ENCODE data around the gene SMPD1. TPM values are rescaled to one million over a fixed set of nuclear protein-coding genes. Genes with fewer than 3 reads are reported as not detected.

The SMPD1 gene
- total RNA-seq, 1 donor from 2014 or later, result 9.9 TPM

GRCh38 chr11:6360183-6360582, 30.1 kb upstream of the SMPD1 start:
- no peaks in the 10 kb centered on the region for H3K27me3 ChIP-seq (ENCODE audit: control insufficient read depth in 3 of 3, insufficient read depth in 3 of 3, low read length in 3 of 3)
- no peak overlapping the region for H3K4me3 ChIP-seq (ENCODE audit: low read length in 3 of 3)
- H3K36me3 ChIP-seq (ENCODE audit: control insufficient read depth in 3 of 3, insufficient read depth in 3 of 3, low read length in 3 of 3), result no peaks in the 10 kb centered on the region
- no peaks in the 10 kb centered on the region for H3K9me3 ChIP-seq (ENCODE audit: control insufficient read depth in 3 of 3, low read length in 3 of 3)
- H3K4me1 ChIP-seq (ENCODE audit: control insufficient read depth in 3 of 3, insufficient read depth in 3 of 3, low read length in 3 of 3), result peaks cover 11 to 25% (median 16%) of the 10 kb centered on the region in 3 donors
- no peak overlapping the region for H3K9ac ChIP-seq (ENCODE audit: low read depth in 1 of 3, low read length in 3 of 3)
- H3K27ac ChIP-seq (ENCODE audit: low read depth, low read length), result no peak overlapping the region

DNA sequence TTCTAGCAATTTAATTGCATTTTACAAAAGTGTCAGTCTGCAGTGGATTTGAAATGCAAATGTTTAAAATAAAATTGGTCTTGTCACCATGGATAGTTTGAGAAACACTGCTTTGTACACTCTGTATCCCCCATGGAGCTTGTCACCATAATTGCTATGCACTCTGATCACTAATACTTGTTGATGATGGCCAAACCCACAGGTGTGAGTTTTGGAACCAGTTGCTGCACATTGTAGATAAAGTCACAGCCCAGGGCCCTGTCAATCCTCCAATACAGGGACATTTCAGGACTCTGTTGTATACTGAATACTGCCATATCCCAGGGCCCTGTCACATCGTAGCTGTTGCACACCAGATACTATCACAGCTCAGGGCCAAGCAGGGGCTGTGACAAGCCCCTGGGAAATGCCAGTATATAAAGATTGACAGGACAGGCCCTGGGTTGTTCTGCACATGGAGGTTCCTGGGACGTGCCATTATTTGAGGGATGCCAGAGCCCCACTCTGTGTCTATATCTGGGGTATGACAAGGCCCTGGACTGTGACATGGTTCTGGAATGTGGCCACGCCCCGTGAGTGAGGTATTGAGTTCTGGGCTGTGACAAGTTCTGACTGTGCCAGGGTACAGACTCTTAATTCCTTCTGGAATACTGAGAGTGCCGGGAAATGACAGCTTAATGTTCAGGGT, 27.9 kb upstream of the SMPD1 start:
- no peaks in the 10 kb centered on the region for H3K9me3 ChIP-seq (ENCODE audit: control insufficient read depth in 3 of 3, low read length in 3 of 3)
- no peaks in the 10 kb centered on the region for H3K36me3 ChIP-seq (ENCODE audit: control insufficient read depth in 3 of 3, insufficient read depth in 3 of 3, low read length in 3 of 3)
- H3K4me3 ChIP-seq (ENCODE audit: low read length in 3 of 3), result peak overlapping the region in 1 of 3 donors; percentile 34
- H3K27ac ChIP-seq (ENCODE audit: low read depth, low read length), result peak overlapping the region; percentile 89
- peak overlapping the region; percentile 10 to 51 (median 32) for H3K9ac ChIP-seq (ENCODE audit: low read depth in 1 of 3, low read length in 3 of 3)
- H3K27me3 ChIP-seq (ENCODE audit: control insufficient read depth in 3 of 3, insufficient read depth in 3 of 3, low read length in 3 of 3), result no peaks in the 10 kb centered on the region
- peaks cover 11 to 21% (median 16%) of the 10 kb centered on the region in 3 donors for H3K4me1 ChIP-seq (ENCODE audit: control insufficient read depth in 3 of 3, insufficient read depth in 3 of 3, low read length in 3 of 3)

GRCh38 chr11:6362873-6363678, 27.2 kb upstream of the SMPD1 start:
- H3K4me1 ChIP-seq (ENCODE audit: control insufficient read depth in 3 of 3, insufficient read depth in 3 of 3, low read length in 3 of 3), result peaks cover 11 to 21% (median 16%) of the 10 kb centered on the region in 3 donors
- H3K27ac ChIP-seq (ENCODE audit: low read depth, low read length), result peak overlapping the region; percentile 89
- H3K9ac ChIP-seq (ENCODE audit: low read depth in 1 of 3, low read length in 3 of 3), result peak overlapping the region; percentile 32 to 54 (median 51)
- H3K36me3 ChIP-seq (ENCODE audit: control insufficient read depth in 3 of 3, insufficient read depth in 3 of 3, low read length in 3 of 3), result no peaks in the 10 kb centered on the region
- peak overlapping the region; percentile 34 to 45 (median 35) for H3K4me3 ChIP-seq (ENCODE audit: low read length in 3 of 3)
- no peaks in the 10 kb centered on the region for H3K9me3 ChIP-seq (ENCODE audit: control insufficient read depth in 3 of 3, low read length in 3 of 3)
- no peaks in the 10 kb centered on the region for H3K27me3 ChIP-seq (ENCODE audit: control insufficient read depth in 3 of 3, insufficient read depth in 3 of 3, low read length in 3 of 3)

DNA sequence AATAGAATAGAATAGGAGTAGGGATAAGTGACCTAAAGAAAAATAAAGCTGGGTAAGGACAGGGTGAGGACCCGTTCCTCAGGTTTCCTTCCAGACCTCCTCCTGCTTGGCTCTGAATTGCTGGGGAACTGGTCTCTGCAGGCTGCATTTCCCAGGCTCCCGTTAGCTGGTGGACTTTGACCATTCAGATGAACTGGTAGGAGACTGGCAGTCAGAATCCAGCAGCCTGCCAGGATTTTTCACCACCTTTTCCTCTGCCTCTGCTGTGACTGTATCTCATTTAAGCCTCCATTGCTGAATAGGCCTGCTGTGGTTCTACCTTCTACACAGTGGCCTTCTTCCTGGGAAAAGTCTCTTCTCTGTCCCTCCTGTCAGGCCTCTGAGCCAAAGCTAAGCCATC, 24.6 kb upstream of the SMPD1 start:
- Histone ChIP-seq H3K4me3 (ENCODE audit: low read length in 3 of 3) (no peak overlapping the region), H3K4me1 (ENCODE audit: control insufficient read depth in 3 of 3, insufficient read depth in 3 of 3, low read length in 3 of 3) (peaks cover 11 to 21% (median 16%) of the 10 kb centered on the region in 3 donors), H3K9me3 (ENCODE audit: control insufficient read depth in 3 of 3, low read length in 3 of 3) (no peaks in the 10 kb centered on the region), H3K36me3 (ENCODE audit: control insufficient read depth in 3 of 3, insufficient read depth in 3 of 3, low read length in 3 of 3) (no peaks in the 10 kb centered on the region), H3K27me3 (ENCODE audit: control insufficient read depth in 3 of 3, insufficient read depth in 3 of 3, low read length in 3 of 3) (no peaks in the 10 kb centered on the region), H3K27ac (ENCODE audit: low read depth, low read length) (no peak overlapping the region), H3K9ac (ENCODE audit: low read depth in 1 of 3, low read length in 3 of 3) (no peak overlapping the region)

DNA sequence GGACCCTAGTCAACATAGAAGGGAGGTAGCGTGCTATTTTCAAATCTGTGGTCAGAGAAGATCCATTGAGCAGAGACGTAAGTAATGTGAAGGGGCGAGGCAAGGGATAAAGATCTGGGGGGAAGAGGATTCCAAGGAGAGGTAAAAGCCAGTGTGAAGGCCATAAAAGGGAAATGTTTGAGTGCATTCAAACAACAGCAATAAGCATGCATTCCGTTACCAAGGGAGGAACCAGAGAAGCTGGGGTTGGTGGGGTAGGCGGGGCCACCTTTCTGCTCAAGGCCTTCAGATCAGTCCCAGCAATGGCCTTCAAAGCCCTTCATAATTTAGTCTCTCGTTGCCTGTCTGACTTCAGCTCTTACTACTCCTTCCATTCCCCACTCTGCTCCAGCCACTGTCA, 18.4 kb upstream of the SMPD1 start:
- no peak overlapping the region for H3K4me3 ChIP-seq (ENCODE audit: low read length in 3 of 3)
- no peak overlapping the region for H3K27ac ChIP-seq (ENCODE audit: low read depth, low read length)
- no peaks in the 10 kb centered on the region for H3K27me3 ChIP-seq (ENCODE audit: control insufficient read depth in 3 of 3, insufficient read depth in 3 of 3, low read length in 3 of 3)
- no peaks in the 10 kb centered on the region for H3K4me1 ChIP-seq (ENCODE audit: control insufficient read depth in 3 of 3, insufficient read depth in 3 of 3, low read length in 3 of 3)
- no peaks in the 10 kb centered on the region for H3K36me3 ChIP-seq (ENCODE audit: control insufficient read depth in 3 of 3, insufficient read depth in 3 of 3, low read length in 3 of 3)
- H3K9me3 ChIP-seq (ENCODE audit: control insufficient read depth in 3 of 3, low read length in 3 of 3), result no peaks in the 10 kb centered on the region
- H3K9ac ChIP-seq (ENCODE audit: low read depth in 1 of 3, low read length in 3 of 3), result no peak overlapping the region

- H3K9ac ChIP-seq (ENCODE audit: low read depth in 1 of 3, low read length in 3 of 3), result no peak overlapping the region
- no peaks in the 10 kb centered on the region for H3K9me3 ChIP-seq (ENCODE audit: control insufficient read depth in 3 of 3, low read length in 3 of 3)
- no peaks in the 10 kb centered on the region for H3K36me3 ChIP-seq (ENCODE audit: control insufficient read depth in 3 of 3, insufficient read depth in 3 of 3, low read length in 3 of 3)
- H3K4me3 ChIP-seq (ENCODE audit: low read length in 3 of 3), result no peak overlapping the region
- H3K27ac ChIP-seq (ENCODE audit: low read depth, low read length), result no peak overlapping the region
- no peaks in the 10 kb centered on the region for H3K27me3 ChIP-seq (ENCODE audit: control insufficient read depth in 3 of 3, insufficient read depth in 3 of 3, low read length in 3 of 3)
- peaks cover 0 to 5% (median 0%) of the 10 kb centered on the region in 3 donors for H3K4me1 ChIP-seq (ENCODE audit: control insufficient read depth in 3 of 3, insufficient read depth in 3 of 3, low read length in 3 of 3)
Observed at GRCh38 chr11:6377902-6378639, 12.2 kb upstream of the SMPD1 start.

DNA sequence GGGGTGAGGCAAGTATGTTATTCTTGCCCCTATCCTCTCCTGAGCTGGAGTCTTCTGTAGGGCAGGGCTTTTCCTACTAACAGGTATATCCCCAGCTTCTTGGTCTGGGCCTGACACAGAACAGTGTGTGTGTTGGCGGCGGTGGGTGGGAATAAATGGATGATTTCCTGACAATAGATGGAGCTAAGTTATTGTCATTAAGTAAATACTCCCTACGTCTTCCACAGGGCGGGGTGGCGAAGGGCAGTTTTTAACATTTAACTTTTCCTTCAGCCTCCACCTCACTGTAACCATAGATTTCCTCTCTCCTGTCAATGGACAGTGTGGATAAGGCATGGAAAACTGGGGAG, 11.7 kb upstream of the SMPD1 start:
- no peak overlapping the region for H3K9ac ChIP-seq (ENCODE audit: low read depth in 1 of 3, low read length in 3 of 3)
- H3K27me3 ChIP-seq (ENCODE audit: control insufficient read depth in 3 of 3, insufficient read depth in 3 of 3, low read length in 3 of 3), result no peaks in the 10 kb centered on the region
- peaks cover 0 to 5% (median 0%) of the 10 kb centered on the region in 3 donors for H3K4me1 ChIP-seq (ENCODE audit: control insufficient read depth in 3 of 3, insufficient read depth in 3 of 3, low read length in 3 of 3)
- no peaks in the 10 kb centered on the region for H3K9me3 ChIP-seq (ENCODE audit: control insufficient read depth in 3 of 3, low read length in 3 of 3)
- H3K27ac ChIP-seq (ENCODE audit: low read depth, low read length), result no peak overlapping the region
- no peak overlapping the region for H3K4me3 ChIP-seq (ENCODE audit: low read length in 3 of 3)
- H3K36me3 ChIP-seq (ENCODE audit: control insufficient read depth in 3 of 3, insufficient read depth in 3 of 3, low read length in 3 of 3), result no peaks in the 10 kb centered on the region

GRCh38 chr11:6385046-6385777, 5.1 kb upstream of the SMPD1 start:
- H3K4me3 ChIP-seq (ENCODE audit: low read length in 3 of 3), result no peak overlapping the region

GRCh38 chr11:6387811-6388599, 2.3 kb upstream of the SMPD1 start:
- Histone ChIP-seq H3K27me3 (ENCODE audit: control insufficient read depth in 3 of 3, insufficient read depth in 3 of 3, low read length in 3 of 3) (no peaks in the 10 kb centered on the region), H3K9ac (ENCODE audit: low read depth in 1 of 3, low read length in 3 of 3) (no peak overlapping the region), H3K27ac (ENCODE audit: low read depth, low read length) (no peak overlapping the region), H3K4me3 (ENCODE audit: low read length in 3 of 3) (no peak overlapping the region), H3K9me3 (ENCODE audit: control insufficient read depth in 3 of 3, low read length in 3 of 3) (no peaks in the 10 kb centered on the region), H3K4me1 (ENCODE audit: control insufficient read depth in 3 of 3, insufficient read depth in 3 of 3, low read length in 3 of 3) (peaks cover 17 to 26% (median 18%) of the 10 kb centered on the region in 3 donors), H3K36me3 (ENCODE audit: control insufficient read depth in 3 of 3, insufficient read depth in 3 of 3, low read length in 3 of 3) (peaks cover 2 to 5% (median 4%) of the 10 kb centered on the region in 3 donors)

More at GRCh38 chr11:6385046-6385777, 5.1 kb upstream of the SMPD1 start:
- no peaks in the 10 kb centered on the region for H3K27me3 ChIP-seq (ENCODE audit: control insufficient read depth in 3 of 3, insufficient read depth in 3 of 3, low read length in 3 of 3)
- no peaks in the 10 kb centered on the region for H3K36me3 ChIP-seq (ENCODE audit: control insufficient read depth in 3 of 3, insufficient read depth in 3 of 3, low read length in 3 of 3)
- H3K9ac ChIP-seq (ENCODE audit: low read depth in 1 of 3, low read length in 3 of 3), result no peak overlapping the region
- no peak overlapping the region for H3K27ac ChIP-seq (ENCODE audit: low read depth, low read length)
- peaks cover 0 to 8% (median 5%) of the 10 kb centered on the region in 3 donors for H3K4me1 ChIP-seq (ENCODE audit: control insufficient read depth in 3 of 3, insufficient read depth in 3 of 3, low read length in 3 of 3)
- H3K9me3 ChIP-seq (ENCODE audit: control insufficient read depth in 3 of 3, low read length in 3 of 3), result no peaks in the 10 kb centered on the region
